NOMO-1 treated with DMSO at 0.1 percent for 48 hours (cell line): Measurements from ENCODE around the gene ZNF521.
"Not testable (repeated sequence)": the region's sequence is repeated elsewhere in the genome, so short reads cannot be mapped to it uniquely, and the experiment has no call there.

Experiments used
- DNase-seq: peaks from one replicate; lab custom pipeline; 2025; ENCODE audit not compliant: unreplicated experiment; lab: John Stamatoyannopoulos, UW

The ZNF521 gene

DNA sequence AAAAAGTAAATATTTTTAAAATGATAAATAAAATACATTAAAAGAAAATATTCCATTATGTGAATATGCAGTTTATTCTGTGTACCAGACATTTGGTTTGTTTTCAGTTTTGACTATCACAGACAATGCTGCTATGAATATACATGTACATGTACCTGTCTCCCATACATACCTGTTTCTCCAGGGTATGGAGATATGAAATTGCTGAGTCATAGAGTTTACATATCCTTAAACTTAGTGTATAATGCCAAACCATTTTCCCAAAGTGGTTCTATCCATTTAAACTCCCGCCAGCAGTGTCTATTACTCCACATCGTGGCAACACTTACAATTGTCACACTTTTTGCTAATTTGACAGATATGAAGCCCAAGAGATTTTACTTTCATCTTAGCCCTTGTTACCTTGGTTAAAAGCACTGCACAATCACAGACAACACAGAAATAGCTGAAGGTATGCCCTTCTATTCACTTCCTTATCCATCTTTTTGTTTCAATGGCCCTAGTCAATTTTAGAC lies 56.3 kb downstream of the ZNF521 start:
- no peak for DNase-seq

GRCh38 chr18:25291150-25291549 lies 60.8 kb downstream of the ZNF521 start:
- DNase-seq, result no peak

- peak; percentile 86 for DNase-seq
Measured at GRCh38 chr18:25289001-25289631, 62.9 kb downstream of the ZNF521 start.

DNA sequence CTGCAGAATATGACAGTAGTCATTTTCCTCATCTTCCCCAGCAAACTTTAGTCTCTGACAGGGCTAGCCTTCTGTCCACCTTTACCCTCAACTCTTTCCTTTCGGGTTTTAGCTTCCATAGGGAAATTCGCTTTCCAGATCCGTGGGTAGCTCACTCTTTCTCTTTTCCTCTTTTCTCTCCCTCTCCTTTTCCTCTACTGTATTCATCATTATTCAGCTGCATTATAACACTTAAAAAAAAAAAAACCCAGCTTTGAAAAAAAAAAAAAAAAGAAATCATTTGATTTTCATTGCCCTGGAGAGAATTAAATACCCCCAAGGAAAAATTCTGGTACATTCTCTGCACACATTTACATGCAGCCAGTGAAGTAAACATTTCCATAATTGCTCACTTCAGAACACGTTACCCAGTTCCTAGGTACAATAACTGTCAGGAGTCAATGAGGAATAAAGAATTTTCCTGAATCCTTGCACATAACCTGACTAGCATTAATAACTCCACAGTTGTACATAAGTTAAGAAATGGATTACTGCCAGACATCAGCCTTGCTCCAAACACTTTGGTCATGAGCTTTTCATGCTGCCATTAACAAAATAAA lies 63.5 kb downstream of the ZNF521 start:
- DNase-seq, result no peak

DNA sequence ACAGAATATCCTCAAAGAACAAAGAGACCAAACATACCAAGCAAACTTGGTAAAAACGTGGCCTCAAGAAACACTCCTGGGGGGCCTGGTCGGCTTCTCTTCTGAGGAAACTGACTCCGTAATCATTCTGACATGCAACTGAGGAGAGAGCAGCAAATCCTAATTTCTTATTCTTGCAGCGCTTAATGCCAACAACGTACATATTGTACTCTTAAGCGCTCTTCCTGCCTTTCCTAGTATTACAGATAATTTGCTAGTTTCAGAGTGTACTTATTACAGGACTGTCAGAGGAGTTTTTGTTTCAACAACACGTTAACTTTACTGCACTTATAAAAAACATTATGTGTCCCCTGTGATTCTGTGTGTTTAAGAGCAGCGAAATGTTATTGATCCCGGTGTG lies 64.9 kb downstream of the ZNF521 start:
- DNase-seq, result no peak

DNA sequence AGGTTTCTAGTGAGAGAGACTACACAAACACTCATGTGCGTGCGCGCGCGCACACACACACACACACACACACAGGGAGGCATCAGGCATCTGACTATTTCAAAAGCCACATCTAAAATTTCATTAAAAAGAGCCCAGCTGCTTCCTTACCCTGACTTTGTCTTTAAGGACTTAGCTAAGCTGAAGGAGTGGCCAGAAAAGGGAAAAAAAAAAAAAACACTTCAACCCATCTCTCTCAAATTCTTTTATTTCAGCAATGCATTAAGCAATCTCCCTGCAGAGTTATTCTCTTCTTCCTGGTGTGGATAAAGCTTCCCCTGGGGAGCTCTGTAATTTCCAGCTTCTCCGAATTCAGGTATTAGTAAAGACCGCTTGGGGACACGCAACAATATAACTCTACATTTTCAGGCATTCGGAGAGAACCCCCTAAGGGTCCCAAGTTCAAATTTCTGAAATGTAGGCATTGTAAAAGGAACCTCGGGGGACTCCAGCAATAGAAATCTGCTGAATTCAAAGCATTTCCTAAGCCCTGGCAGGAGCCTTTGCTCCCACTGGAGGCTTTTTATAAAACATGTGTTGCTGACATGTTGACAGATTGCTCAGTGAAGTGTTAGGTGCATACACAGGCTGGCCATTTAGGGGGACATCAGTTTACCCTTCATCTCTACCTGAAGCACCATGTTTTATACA lies 67.0 kb downstream of the ZNF521 start:
- no peak for DNase-seq

DNA sequence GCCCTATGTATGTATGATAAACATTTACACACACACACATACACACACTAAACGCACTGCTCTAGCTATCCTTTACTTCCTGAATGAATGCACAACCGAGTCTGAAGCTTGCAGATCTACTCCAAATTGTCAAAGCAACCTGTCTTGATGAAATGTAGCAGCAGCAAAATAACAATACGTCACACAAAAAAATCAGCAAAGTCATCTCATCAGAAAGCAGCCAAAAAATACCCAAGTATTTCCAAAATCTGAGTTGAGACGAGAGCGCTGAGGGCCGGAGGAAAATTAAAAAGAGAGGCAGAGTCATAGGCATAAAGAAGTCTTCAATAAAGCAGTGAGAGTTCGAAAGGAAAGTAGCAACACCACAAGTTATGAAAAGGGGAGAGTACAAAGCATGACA lies 67.7 kb downstream of the ZNF521 start:
- no peak for DNase-seq

GRCh38 chr18:25283781-25284180 lies 68.2 kb downstream of the ZNF521 start:
- DNase-seq, result no peak

DNA sequence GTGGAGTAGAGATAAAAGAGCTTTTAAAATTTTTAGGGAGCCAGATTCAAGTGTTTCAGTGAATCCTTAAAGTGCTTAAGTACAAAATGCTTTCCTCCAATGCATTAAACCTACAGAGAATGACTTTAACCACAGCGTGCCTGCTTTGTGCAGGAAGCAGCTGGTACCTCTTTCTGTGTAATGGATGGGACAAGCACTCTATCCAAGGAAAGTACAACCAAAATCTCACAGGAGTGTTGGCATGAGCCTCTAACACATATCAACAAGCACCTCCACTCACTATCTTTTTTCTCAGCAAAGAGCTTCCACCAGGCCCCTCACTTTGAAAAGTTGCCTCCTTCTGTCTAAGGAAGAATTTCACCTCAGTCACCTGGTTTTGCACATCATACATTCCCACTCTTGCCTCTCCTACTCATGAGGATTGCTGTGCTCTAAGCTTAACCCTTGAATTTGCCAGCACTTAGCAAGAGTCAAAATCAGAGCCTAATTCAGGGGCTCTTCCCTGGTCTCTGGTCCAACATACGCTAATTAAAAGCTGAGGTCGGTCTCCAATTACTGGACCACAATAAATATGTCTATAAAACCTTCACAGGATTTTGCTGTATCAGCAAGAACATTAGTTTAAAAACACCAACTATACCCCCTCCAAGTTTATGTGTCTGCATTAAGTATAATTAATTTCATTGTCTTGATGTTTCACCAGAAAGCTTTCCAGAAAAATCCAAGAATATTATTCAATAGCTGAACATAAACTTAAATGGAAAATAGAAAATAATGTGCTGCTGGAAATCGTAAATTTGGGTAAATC lies 68.9 kb downstream of the ZNF521 start:
- DNase-seq, result no peak

- DNase-seq, result peak; percentile 70
Measured at GRCh38 chr18:25282282-25282681, 69.7 kb downstream of the ZNF521 start.

DNA sequence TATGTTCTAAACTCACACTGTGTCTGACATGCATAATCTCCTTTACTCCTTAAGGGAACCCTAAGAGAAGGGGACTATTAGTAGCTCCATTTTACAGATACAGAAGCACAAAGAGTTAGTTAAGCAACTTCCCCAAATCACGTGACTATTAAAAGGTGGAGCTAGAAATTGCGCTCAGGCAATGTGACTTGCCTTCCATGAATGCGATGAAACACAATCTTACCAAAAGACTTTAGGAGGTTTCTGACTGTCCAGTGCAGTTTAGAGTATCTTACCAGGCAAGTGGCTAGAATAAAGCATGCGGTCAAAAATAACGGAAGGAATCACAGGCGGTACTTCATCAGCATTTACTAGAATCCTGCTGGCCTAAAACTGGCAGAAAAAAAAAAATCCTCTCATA lies 70.4 kb downstream of the ZNF521 start:
- DNase-seq, result no peak

- DNase-seq, result no peak
Measured at GRCh38 chr18:25279961-25280360, 72.0 kb downstream of the ZNF521 start.

GRCh38 chr18:25279556-25279955 lies 72.4 kb downstream of the ZNF521 start:
- no peak for DNase-seq

- no peak for DNase-seq
Measured at GRCh38 chr18:25279133-25279532, 72.8 kb downstream of the ZNF521 start.

DNA sequence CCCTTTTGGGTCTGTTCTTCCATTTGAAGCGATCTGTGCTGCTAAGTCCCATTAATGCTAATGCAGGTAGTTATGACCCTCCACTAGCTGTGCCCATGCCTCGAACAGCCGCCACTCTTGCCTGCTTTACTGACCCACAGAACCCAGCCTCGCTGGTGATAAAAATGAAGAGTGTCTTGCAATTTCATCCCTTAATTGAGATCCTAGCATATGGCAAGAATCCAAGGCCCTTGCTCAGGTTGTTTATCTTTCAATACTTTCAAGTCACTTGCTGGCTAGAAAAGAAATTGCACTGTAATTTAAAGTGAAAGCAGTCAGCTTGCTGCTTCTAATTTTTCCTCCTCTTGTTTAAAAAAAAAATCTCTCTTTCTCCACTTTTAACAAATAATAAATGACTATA lies 73.6 kb downstream of the ZNF521 start:
- no peak for DNase-seq

GRCh38 chr18:25275412-25276001 lies 76.5 kb downstream of the ZNF521 start:
- DNase-seq, result no peak

DNA sequence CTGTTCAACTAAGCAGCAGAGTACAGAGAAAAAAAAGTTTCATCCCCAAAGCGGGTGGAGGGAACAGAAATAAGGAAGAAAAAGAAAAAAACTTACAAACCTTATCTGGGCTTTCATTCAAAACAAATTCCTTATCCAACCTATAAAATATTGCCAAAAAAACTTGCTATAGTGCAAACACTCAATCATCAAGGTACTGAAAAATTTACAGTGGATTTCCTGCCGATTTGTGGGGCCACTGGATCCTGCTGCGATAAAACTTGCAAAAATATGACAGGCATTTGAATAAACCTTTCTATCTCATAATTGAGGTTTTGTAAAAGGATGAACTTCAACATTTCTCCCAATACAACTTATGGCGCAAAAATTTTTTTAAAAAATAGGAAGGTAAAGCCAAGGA lies 77.0 kb downstream of the ZNF521 start:
- no peak for DNase-seq

GRCh38 chr18:25266931-25267527 lies 84.9 kb downstream of the ZNF521 start:
- not testable (repeated sequence) for DNase-seq

GRCh38 chr18:25262920-25263319 lies 89.0 kb downstream of the ZNF521 start:
- DNase-seq, result no peak

DNA sequence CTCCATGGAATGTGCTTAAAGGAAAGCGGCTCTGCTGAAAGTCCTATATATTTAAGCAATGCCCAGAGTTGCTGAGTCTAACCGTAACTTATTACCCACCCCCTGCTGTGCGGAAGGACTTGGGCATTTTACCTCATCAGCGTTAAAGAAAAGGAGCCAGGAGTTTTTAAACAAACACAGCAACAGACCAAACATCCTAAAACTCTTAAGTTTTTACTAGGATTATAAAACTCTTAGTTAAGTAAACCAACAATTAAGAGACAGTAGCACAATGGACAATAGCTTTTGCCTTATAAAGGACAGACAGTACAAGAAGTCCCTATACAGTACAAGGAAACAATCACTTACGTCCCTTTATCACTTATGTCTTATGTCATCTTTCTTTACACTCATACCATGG lies 90.2 kb downstream of the ZNF521 start:
- DNase-seq, result no peak

GRCh38 chr18:25256439-25256838 lies 95.5 kb downstream of the ZNF521 start:
- no peak for DNase-seq
